22Rv1 (cell line): ENCODE measurements around the gene FAM149A.

Experiments
- H3K27ac ChIP-seq: fragments of 450-650 bp; 2 replicates; pipeline ENCODE4 v1.5.1; 2017
- CTCF ChIP-seq: fragments of 450-650 bp; IDR thresholded peaks from 2 replicates; pipeline ENCODE4 v1.5.1; 2017; ENCODE audit warnings: mild to moderate bottlenecking
- ZFX ChIP-seq: fragments of 450-650 bp; IDR thresholded peaks from 2 replicates; pipeline ENCODE4 v1.6.1; 2017; ENCODE audit warnings: antibody characterized with exemption, borderline replicate concordance

FAM149A gene

GRCh38 chr4:186088523-186088922 is 16.0 kb upstream of the FAM149A start:
- TF ChIP-seq ZFX (no peak), CTCF (no peak)
- H3K27ac ChIP-seq, result no peak overlapping the region

GRCh38 chr4:186092296-186092695 is 12.2 kb upstream of the FAM149A start:
- TF ChIP-seq ZFX, result no peak
- no peak overlapping the region for H3K27ac ChIP-seq

- no peak overlapping the region for H3K27ac ChIP-seq
- TF ChIP-seq CTCF, result no peak
- no peak for TF ChIP-seq ZFX
Observed at GRCh38 chr4:186095406-186095805, 9.1 kb upstream of the FAM149A start.

- no peak for TF ChIP-seq ZFX
- no peak for TF ChIP-seq CTCF
- no peak overlapping the region for H3K27ac ChIP-seq
Observed at GRCh38 chr4:186096681-186097165, 7.8 kb upstream of the FAM149A start.

- no peak for TF ChIP-seq ZFX
- no peak overlapping the region for H3K27ac ChIP-seq
Observed at GRCh38 chr4:186097386-186097785, 7.1 kb upstream of the FAM149A start.

GRCh38 chr4:186102931-186103330 is 1.6 kb upstream of the FAM149A start:
- no peak overlapping the region for H3K27ac ChIP-seq
- no peak for TF ChIP-seq ZFX
- no peak for TF ChIP-seq CTCF

GRCh38 chr4:186104890-186105646 is 564 bp downstream of the FAM149A start:
- TF ChIP-seq CTCF (no peak), ZFX (no peak)
- no peak overlapping the region for H3K27ac ChIP-seq

- H3K27ac ChIP-seq, result no peak overlapping the region
Observed at GRCh38 chr4:186105647-186106321, 1.3 kb downstream of the FAM149A start.

More at GRCh38 chr4:186105647-186106321, 1.3 kb downstream of the FAM149A start:
- TF ChIP-seq CTCF (no peak), ZFX (no peak)
